GM21526 (cell line): ENCODE data around the gene IPO9.
"Not testable (repeated sequence)": the region's sequence is repeated elsewhere in the genome, so short reads cannot be mapped to it uniquely, and the experiment has no call there.

Experiments used
- ATAC-seq: cut with Tn5 transposase; IDR thresholded peaks from one replicate; pipeline ENCODE4 v1.9.1; 2021; ENCODE audit warnings: moderate library complexity; ENCODE audit not compliant: unreplicated experiment, low FRiP score

The IPO9 gene

DNA sequence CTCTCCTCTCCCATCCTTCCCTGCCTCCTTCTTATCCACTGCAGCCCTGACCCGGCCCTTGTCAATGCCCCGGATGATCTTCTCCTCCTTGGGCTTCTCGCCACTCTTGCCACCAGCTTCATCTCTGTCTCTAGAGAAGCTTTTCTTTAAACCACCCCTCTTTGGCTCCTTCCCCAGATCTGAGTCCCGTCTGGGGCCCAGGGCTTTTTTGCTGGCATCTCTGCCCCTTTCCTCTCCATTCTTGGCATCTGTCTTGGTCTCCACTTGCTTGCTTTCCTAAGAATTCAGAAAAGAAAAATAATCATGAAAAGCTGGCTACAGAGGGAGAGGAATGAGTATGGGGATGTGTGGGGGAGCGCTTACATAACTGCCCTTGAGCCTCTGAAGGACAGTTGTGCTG, 71.5 kb downstream of the IPO9 start:
- ATAC-seq, result no peak

DNA sequence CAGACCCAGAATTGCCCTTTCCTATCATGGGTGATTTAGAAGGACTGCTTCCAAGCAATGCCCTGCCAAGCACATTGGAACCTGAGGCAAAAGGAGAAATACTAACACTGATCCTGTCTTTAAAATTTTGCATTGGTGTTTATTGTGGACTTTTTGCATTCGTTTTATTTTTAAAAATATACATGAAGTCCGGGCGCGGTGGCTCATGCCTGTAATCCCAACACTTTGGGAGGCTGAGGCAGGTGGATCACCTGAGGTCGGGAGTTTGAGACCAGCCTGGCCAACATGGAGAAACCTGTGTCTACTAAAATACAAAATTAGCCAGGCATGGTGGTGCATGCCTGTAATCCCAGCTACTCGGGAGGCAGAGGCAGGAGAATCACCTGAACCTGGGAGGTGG, 72.1 kb downstream of the IPO9 start:
- not testable (repeated sequence) for ATAC-seq

DNA sequence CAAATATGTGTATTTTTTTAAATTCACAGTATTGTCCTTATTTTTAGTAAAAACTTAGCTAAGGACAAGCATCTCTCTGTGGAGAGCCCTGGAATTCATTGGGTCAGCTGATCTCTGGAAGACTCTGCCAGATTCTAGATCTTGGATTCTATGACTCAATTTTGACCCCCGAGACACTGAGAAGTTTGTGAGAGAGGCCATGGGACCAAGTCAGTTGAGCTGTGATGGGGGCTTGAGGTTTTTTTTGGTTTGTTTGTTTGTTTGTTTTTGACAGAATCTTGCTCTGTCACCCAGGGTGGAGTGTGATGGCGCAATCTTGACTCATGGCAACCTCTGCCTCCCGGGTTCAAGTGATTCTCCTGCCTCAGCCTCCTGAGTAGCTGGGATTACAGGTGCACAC, 73.2 kb downstream of the IPO9 start:
- no peak for ATAC-seq

DNA sequence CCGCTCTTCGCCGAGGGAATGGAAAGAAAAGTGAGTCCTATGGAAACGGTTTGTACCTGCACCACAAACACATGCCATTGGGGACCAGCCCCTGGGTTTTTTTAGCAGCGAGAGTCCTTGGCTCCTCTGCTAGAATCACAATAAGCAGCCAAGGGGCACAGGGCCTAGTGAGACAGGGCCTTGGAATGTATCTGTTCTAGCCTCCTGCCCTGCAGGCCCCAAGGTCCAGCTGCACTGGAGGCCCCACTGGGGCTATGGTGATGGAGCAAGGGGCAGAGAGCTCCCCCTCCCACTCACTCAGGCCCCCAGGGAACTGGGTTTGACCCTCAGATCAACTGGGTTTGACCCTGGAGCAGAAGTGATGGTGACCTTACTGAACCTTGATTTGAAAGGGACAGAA, 74.2 kb downstream of the IPO9 start:
- no peak for ATAC-seq

DNA sequence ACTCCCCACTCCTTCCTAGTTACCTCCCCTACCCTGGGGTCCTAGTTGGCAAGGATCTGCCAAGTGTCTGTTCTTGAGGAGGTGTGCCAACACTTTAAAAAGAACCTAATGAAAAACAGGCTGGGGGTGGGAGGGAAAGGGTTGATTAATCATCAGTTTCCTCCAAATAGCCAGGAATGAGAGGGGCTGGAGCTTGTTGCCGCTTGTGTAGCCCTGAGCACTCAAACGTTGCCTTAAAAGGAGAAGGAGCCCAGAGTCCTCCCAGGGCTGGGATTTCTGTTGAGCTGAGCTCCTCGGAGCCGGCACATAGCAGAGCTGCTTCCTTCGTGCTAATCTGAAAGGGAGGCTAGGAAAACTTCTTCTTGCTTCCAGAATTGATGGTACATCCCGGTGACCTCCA, 75.6 kb downstream of the IPO9 start:
- no peak for ATAC-seq

DNA sequence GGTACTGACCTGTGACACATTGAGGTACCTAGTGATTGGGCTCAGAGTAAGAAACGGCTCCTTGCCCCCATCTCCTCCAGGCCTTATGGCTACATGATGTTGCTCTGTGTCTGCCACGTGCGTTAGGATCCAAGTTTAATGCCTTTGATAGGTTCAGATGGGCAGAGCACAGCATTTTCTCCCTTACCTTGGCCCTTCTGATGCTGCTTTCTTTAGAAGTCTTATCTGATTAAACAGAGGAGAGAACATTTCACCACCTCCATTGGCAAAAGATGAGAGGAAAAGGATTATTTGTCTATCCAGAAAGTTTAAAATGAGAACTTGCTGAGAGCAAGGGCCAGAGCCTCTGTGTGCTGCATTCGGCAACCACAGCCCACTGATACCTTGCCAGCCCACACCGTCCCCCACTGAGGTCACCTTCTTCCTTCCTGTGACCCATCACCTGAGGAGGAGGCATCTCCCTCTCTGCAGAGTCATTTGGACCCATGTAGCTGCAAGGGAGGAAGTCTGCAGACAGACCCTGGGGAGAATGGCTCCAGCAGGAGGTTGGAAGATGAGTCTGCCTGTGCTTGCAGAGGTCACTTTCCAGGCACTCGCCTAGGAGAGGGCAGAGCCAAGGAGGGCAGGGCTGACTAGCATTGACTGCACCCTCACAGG, 76.4 kb downstream of the IPO9 start:
- no peak for ATAC-seq

DNA sequence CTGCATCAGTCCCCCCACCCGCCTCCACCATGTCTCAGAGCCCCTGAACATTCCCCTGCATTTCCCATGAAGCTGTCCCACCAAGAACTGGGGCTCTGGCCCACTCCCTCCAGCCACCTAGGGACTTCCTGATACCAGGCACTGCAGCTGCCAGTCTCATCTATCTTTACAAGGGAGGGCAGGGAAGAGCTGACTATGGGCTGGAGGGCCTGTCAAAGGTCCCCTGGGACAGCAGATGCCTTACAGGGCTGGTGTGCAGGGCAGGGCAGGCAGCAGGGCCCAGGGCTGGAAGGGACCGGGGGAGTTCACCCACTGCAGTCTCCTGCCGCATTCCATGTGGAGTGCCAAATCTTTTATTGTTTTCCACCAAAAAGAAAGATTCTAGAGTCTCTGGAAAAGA, 77.4 kb downstream of the IPO9 start:
- ATAC-seq, result no peak

DNA sequence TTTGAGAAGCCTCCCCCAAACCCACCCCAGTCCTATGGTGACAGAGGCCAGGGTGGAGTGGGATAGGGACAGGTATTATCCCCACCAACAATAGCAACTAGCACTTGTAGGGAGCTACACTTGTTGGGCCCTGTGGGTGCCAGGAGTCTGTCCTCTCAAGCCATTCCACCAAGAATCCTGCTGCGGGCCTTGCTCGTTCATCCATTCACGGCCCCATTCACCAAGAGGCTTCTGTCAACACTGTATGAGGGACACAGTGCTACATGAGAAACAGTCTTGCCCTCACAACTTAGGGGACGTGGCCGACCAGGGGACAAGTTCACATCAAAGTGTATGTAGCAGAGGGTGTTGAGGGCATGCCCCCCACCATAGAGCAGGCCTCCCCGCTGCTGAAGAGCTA, 78.7 kb downstream of the IPO9 start:
- ATAC-seq, result no peak

DNA sequence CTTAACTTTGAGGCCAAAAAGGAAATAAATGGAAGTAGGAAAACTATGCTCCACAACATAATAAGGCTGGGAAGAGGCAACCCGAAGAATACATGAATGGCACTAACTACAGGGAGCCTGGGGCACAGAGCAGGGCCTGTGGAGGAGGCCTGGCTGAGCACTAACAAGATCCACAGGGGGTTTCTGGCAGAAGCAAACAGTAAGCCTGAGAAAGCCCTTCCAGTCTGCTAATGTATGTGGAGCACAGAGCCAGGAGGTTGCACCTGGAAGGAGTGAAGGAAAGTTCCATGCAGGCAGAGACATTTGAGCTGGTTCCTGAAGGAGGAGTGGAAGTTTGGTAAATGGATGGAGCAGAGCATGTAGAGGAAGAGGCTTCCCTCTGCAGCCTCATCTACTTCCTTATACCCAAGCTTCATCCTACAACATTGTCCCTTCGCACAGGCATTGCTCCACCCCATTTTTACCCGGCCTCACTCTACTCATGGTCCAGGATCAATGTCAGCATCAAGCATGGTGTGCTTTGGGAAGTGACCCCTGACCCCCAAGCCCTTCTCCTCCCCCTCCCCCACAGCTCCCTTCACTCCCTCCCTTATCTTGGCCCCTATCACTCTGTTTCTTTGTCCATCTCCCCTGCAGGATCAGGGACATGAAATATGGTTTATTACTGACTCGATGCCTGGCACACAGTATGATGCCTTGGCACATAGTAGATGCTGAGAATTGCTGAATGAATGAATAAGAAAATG, 83.0 kb downstream of the IPO9 start:
- ATAC-seq, result no peak

DNA sequence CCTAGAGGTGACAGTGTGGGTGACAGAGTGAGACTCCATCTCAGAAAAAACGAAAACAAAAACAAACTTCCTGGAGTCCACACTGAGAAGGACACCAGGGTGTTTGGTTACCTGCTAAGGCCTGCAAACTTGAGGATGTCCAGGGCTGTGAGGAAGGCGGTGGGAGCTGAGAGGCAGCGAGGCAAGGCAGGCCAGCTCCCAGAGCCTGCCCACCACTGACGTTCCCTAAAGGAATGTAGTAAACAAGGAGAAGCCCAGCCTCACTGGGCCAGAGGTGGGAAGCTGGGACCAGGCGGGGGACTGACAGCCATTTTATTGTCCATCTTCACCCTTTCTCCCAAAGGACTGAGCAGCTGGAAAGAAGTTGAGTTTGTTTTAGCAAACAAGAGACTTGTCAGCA, 83.9 kb downstream of the IPO9 start:
- no peak for ATAC-seq

DNA sequence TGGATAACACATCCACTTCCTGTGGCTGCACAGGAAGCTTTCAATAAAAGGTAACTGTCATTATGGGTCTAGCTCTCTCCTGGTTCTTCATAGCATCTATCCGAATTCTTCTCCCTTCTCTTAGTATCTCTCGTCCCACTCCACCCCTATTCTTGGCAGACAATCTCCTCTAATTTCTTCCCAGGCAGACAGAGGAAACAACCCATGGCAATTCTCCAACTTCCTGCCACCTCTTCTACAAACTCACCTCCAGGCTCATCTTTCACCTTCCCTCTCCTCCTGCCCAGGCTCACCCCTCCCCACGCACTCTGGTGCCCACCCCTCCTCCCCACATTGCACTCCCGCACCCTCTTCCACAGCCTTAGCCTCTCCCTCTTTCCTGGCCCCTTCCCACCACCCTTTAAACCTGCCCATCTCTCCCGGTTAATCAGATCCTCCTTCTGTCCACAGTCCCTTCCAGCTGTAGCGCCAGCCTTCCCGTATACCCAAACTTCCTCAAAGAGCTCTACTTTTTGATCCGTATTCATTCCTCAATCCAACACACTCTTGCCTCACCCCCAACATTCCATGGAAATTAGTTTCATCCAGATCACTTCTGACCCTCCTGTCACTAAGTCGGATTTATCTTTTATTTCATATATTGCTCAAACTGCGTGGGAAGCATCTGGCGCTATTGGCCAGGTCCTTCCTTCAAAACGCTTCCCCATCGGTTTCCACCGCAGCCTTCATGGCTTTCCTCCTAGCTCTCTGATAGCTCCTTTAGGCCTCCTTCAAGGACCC, 85.7 kb downstream of the IPO9 start:
- no peak for ATAC-seq

DNA sequence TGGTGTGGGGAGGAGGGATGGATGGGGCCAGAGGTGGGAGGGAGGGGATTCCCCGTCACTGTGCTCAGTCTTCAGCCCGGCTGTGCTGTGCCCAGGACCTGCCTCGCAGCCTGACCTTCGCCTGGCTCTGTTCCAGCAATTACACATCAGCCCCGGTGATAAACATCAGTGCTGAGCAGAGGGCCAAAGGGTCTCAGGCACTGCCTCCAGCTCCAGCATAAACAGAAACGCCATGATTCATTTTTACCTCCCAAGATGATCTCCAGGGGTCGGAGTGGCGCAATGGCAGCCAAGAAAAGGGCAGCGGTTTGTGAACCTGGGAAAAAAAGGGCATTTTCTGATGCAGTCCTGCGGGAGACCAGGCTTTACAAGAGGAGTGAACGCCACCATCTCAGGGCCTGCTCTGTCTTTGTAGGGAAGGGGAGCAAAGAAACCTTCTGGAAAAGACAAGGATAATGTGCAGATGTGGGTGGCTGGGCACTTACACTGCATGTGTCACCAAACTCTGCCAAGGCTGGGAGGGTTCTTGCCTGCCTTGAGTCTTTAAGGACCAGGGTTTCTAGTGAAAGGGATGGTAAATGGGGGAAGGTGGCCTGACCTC, 87.8 kb downstream of the IPO9 start:
- ATAC-seq, result no peak

DNA sequence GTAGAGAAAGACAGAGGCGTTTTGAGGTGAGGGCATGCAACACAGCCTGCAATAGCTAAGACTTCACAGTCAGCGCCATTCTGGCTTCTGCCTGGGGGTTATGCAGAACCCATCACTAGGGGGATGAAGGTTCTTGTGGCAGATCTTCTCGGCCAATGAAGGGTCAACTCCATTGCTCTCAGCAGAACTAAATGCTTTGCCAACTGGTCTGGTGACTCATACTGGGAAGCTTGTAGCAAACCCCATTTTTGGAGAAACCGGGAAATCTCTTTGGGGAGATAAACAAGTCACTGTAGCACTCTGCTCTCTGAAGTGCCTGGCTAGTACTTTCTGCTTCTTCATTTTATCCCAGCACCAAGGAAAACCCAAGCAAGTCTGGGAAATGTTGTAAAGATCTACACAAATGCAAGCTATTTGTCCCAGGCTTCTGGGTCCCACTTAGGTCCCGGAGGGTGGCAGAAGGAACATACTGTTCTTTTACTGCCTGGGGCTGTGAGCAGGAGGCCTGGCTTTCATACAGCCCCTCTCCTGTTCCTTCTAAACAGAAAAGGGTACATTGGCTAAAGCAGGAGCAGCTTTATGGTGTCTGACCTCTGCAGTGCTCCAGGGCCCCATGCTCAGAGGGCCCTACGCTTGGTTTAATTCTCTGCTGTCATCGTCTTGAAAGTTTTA, 88.5 kb downstream of the IPO9 start:
- no peak for ATAC-seq

DNA sequence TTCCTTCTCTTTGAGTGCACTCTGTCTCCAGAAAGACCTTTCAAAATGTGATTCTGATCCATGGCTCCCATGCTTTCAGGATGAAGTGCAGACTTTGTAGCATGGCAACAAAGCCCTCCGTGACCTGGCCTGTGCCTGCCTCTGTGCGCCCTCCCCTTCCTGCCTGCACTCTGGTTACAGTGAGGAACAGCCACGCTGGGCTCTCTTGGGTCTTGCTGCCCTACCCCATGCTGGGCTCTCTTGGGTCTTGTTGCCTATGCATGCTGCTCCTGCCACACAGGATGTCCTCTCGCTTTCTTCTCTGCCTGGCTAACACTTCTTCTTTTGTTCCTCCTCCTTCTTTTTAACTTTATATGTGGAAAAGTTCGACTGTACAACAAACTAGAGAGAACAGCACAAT, 89.4 kb downstream of the IPO9 start:
- ATAC-seq, result no peak

DNA sequence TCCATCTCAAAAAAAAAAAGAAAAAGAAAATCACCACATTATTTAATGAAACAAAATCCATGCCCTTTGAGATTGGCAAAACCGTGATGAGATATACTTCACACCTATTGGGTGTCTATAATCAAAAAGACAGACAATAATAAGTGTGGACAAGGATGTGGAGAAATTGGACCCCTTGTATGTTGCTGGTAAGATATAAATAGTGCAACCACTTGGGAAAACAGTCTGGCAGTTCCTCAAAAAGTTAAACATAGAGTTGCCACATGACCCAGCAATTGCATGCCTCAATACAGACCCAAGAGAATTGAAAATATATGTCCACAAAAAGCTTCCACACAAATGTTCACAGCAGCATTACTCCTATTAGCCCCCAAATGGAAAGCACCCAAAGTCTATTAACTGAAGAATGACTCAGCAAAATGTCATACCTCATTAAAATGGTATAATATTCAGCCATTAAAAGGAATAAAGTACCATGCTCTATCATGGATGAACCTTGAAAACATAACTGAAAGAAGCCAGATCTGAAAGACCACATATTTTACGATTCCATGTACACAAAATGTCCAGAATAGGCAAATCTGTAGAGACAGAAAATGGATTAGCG, 93.1 kb downstream of the IPO9 start:
- ATAC-seq, result no peak

DNA sequence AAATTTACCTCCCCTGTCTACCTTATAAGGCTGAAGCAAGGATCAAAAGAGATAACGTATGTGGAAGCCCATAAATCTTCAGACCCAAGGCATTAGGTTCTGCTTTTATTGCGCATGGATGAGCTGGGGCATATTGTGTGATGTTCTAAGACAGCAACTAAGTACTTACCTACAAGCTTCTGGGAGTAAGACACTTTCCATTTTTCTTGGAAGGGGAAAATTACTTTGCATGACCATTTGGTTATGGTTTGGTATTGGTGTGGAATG, 96.3 kb downstream of the IPO9 start:
- no peak for ATAC-seq

DNA sequence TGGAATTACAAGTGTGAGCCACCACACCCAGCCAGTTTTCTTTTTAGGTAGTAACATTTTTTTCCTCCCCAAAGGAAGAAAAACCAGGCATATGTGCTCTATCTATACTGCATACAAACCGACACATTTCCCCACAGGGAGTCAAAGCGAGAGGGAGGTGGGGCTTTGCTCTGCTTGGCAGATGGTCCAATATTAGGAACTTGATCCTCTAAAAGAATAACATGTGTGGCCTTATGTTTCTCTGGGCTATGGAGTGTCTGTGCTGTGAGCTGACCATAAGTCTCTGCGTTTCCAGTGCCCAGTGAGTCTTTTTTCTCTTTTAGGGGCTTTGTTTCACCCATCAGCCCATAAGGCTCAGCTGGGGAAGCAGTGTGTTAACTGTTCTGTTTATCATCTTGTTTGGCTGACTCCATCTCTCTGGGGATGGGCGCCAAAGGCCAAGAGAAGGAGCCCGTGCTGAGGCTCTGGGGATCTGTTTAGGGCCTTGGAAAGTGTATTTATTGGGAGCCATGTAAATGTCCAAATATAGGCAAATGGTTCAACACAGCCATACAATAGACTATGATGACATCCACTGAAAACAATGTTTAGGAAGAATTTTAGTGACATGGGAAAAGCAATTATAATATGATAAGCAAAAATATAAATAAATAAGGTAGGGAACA, 97.2 kb downstream of the IPO9 start:
- no peak for ATAC-seq

DNA sequence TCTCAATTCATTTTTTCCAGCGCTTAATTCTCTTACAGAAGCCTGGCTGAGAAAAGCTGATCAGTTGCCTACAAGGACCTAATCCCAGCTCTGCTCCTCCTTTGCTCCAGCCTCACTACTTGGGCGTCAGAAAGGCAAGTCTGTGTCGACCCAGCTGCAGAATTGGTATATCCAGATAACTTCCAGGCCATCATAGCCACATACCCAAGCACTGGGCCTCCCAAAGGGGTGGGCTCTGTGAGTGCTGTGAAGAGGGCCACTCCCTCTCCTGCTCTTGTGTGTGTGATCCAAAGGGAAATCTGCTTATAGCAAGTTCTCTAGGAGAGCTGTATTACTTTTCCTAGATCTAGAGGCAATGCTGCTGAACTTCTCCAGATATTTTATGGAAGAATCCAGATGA, 99.3 kb downstream of the IPO9 start:
- ATAC-seq, result no peak

DNA sequence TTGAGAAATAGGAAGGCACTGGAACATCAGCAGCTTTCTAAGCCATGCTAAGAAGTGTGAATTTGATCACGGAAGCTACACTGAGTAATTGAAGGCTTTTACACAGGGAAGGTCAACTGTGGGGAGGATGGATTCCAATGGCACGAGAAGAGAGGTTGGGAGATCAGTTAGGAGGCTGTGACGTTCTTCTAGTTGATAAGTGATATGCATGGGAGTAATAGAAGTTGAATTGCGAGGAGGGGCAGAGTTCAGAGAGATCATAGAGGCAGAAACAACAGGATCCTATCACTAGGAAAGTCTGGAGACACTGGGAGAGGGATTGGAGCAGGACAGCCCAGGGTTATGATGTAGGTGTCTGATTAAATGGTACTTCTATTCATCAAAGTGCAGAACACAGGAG, 101.2 kb downstream of the IPO9 start:
- ATAC-seq, result no peak

DNA sequence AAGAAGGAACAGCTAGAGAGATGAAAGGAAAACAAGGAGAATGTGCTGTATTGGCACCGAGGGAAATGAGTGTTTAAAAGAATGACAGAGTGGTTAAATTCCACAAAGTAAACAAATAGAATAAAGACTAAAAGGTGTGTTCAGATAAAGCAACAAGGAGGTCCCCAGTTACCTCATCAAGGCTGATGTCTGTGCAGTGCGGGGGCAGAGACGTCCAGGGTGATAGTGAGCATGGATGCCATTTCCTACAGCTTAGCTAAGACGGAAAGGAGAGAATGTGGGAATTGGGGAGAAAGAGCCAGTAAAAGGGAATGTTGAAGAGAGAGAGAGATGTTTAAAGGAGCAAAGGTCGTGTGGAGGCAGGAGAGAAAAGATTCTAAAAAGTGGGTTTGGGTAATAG, 101.8 kb downstream of the IPO9 start:
- no peak for ATAC-seq
